Amniotic epithelial cell (primary cell): Measurements from ENCODE around the gene SERINC2.
"Not testable (repeated sequence)": the region's sequence is repeated elsewhere in the genome, so short reads cannot be mapped to it uniquely, and the experiment has no call there.

Experiments
- DNase-seq: peaks from one replicate; pipeline ENCODE4 v3.0.0-alpha.2; 2010; ENCODE audit warnings: low read depth

SERINC2 gene

GRCh38 chr1:31471452-31472313, 58.7 kb downstream of the SERINC2 start:
- DNase-seq, result not testable (repeated sequence)

GRCh38 chr1:31472314-31472651, 59.3 kb downstream of the SERINC2 start:
- DNase-seq, result not testable (repeated sequence)

- not testable (repeated sequence) for DNase-seq
Observed at GRCh38 chr1:31472673-31473072, 59.7 kb downstream of the SERINC2 start.

GRCh38 chr1:31473508-31473907, 60.5 kb downstream of the SERINC2 start:
- DNase-seq, result not testable (repeated sequence)

GRCh38 chr1:31474567-31474966, 61.6 kb downstream of the SERINC2 start:
- DNase-seq, result not testable (repeated sequence)

GRCh38 chr1:31476891-31477846, 64.2 kb downstream of the SERINC2 start:
- no peak for DNase-seq

- no peak for DNase-seq
Observed at GRCh38 chr1:31478167-31478566, 65.2 kb downstream of the SERINC2 start.

- DNase-seq, result peak; percentile 77
Observed at GRCh38 chr1:31479811-31480210, 66.8 kb downstream of the SERINC2 start.

GRCh38 chr1:31480426-31480825, 67.4 kb downstream of the SERINC2 start:
- not testable (repeated sequence) for DNase-seq

- DNase-seq, result no peak
Observed at GRCh38 chr1:31482482-31483011, 69.5 kb downstream of the SERINC2 start.

- peak; percentile 99 for DNase-seq
Observed at GRCh38 chr1:31483012-31483946, 70.3 kb downstream of the SERINC2 start.
